Neural progenitor cell (in vitro differentiated cells): ENCODE results near the gene PLK1.

Source experiments
- EZH2 ChIP-seq: fragments of 200-600 bp; sonication (generic); IDR thresholded peaks from 2 replicates; pipeline ENCODE4 v1.6.1; 2017; ENCODE audit warnings: antibody characterized with exemption, mild to moderate bottlenecking, moderate library complexity
- EZH2phosphoT487 ChIP-seq: fragments of 200-600 bp; sonication (generic); IDR thresholded peaks from 2 replicates; pipeline ENCODE4 v1.6.1; 2017; ENCODE audit warnings: antibody characterized with exemption
- TF ChIP-seq, protein P1 (sequence below): fragments of 200-600 bp; sonication (generic); IDR thresholded peaks from 2 replicates; pipeline ENCODE4 v1.5.1; 2017; ENCODE audit warnings: antibody characterized with exemption, mild to moderate bottlenecking

DNA sequence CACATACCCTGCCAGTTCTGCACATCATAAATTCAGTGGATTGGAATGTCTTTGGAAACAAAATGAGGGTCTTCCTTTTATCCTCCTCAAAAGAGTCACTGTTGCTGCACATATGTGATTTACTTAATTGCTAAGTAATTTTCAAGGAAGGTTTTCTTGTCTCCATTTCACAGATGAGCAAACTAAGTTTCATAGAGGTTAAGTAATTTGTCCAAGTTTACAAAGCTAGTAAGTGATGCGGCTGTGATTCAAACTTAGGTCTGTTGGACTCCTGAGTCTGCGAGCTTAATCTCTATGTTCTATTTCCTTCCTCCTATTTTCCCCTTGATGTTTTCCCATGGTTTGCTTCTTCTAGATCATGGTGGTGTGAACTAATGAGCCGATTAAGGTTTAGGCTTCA lies 48.0 kb downstream of the PLK1 start:
- TF ChIP-seq, protein P1, sequence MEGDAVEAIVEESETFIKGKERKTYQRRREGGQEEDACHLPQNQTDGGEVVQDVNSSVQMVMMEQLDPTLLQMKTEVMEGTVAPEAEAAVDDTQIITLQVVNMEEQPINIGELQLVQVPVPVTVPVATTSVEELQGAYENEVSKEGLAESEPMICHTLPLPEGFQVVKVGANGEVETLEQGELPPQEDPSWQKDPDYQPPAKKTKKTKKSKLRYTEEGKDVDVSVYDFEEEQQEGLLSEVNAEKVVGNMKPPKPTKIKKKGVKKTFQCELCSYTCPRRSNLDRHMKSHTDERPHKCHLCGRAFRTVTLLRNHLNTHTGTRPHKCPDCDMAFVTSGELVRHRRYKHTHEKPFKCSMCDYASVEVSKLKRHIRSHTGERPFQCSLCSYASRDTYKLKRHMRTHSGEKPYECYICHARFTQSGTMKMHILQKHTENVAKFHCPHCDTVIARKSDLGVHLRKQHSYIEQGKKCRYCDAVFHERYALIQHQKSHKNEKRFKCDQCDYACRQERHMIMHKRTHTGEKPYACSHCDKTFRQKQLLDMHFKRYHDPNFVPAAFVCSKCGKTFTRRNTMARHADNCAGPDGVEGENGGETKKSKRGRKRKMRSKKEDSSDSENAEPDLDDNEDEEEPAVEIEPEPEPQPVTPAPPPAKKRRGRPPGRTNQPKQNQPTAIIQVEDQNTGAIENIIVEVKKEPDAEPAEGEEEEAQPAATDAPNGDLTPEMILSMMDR = no peak
- TF ChIP-seq EZH2phosphoT487 = no peak
- TF ChIP-seq EZH2 = no peak
